ENCODE measurements around the gene ACCSL.

DNA sequence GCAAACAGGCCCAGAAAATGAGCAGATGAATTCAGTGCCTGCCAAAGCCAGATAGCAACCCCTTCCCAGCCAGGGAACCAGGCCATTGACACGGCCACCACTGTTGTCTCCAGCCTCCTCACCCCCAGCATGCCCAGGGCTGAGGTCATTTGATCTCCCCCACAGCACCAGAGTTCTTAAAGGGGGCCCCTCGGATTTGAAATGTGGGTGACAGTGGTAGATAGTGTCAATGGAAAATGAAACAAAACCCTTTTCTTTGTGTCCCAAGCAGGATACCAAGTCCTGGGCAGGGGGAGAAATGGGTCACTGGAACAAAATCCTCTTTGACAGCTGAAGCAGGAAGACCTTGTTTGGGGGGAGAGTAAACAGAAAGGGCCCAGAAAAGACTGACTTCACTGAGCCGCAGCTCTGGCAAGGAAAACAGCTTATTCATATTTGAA, 14.3 kb upstream of the ACCSL start:
- no peak for TF ChIP-seq POLR2A (IDR thresholded peaks at IDR 0.05)
- TF ChIP-seq, protein P1, sequence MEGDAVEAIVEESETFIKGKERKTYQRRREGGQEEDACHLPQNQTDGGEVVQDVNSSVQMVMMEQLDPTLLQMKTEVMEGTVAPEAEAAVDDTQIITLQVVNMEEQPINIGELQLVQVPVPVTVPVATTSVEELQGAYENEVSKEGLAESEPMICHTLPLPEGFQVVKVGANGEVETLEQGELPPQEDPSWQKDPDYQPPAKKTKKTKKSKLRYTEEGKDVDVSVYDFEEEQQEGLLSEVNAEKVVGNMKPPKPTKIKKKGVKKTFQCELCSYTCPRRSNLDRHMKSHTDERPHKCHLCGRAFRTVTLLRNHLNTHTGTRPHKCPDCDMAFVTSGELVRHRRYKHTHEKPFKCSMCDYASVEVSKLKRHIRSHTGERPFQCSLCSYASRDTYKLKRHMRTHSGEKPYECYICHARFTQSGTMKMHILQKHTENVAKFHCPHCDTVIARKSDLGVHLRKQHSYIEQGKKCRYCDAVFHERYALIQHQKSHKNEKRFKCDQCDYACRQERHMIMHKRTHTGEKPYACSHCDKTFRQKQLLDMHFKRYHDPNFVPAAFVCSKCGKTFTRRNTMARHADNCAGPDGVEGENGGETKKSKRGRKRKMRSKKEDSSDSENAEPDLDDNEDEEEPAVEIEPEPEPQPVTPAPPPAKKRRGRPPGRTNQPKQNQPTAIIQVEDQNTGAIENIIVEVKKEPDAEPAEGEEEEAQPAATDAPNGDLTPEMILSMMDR (IDR thresholded peaks at IDR 0.05) = no peak

Data from adrenal gland (tissue), 5 donors.